ENCODE results near the gene SH2B3.
"Not testable (repeated sequence)": the region's sequence is repeated elsewhere in the genome, so short reads cannot be mapped to it uniquely, and the experiment has no call there.

Gene SH2B3

DNA sequence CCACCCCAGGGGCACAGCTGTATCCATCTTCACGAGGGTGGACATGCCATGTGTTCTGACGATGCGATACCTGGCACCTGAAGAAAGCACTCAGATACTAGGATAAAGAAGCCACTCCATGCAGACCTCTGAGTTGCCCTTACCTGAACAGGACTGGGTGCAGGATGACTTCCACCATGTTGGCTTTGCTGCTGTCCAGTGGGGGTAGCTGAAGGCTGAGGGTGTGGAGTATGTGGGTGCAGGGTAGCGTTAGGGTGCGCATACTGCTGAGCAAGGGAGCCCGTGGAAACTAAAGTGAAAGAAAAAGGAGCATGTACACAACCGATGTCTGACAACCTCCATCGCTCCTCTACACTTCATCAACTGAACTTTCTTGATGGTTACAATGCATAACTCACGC, 51.3 kb downstream of the SH2B3 start:
- no peak for DNase-seq

- no peak for DNase-seq
Observed at GRCh38 chr12:111457577-111457976, 51.9 kb downstream of the SH2B3 start.

GRCh38 chr12:111458546-111459172, 52.9 kb downstream of the SH2B3 start:
- DNase-seq, result no peak

- not testable (repeated sequence) for DNase-seq
Observed at GRCh38 chr12:111460111-111460510, 54.4 kb downstream of the SH2B3 start.

GRCh38 chr12:111462210-111462769, 56.6 kb downstream of the SH2B3 start:
- DNase-seq, result no peak

GRCh38 chr12:111467092-111467856, 61.6 kb downstream of the SH2B3 start:
- no peak for DNase-seq

- no peak for DNase-seq
Observed at GRCh38 chr12:111467857-111468241, 62.1 kb downstream of the SH2B3 start.

- DNase-seq, result no peak
Observed at GRCh38 chr12:111469401-111469800, 63.7 kb downstream of the SH2B3 start.

GRCh38 chr12:111471236-111471635, 65.5 kb downstream of the SH2B3 start:
- no peak for DNase-seq

GRCh38 chr12:111482462-111482861, 76.7 kb downstream of the SH2B3 start:
- no peak for DNase-seq

DNA sequence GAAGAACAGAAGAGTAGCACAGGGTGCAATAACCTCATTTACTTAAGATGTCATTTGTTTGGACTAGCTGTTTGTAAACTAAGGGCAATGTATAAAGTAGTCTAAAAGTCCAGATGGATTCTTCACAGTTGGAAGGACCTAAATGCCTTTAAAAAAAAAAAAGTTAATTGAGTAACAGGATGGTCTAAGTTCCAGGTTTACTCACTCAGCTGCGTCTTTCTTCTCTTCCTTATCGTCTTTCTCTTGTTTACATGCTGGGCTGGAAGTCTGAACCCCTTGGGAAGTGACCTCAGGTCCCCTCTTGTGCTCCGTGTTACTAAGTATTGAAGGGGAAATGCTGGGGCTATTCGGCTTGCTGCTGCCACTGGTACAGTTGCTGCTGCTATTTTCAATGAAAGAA, 82.5 kb downstream of the SH2B3 start:
- no peak for DNase-seq

- DNase-seq, result no peak
Observed at GRCh38 chr12:111488798-111489197, 83.1 kb downstream of the SH2B3 start.

GRCh38 chr12:111492979-111493378, 87.3 kb downstream of the SH2B3 start:
- not testable (repeated sequence) for DNase-seq

DNA sequence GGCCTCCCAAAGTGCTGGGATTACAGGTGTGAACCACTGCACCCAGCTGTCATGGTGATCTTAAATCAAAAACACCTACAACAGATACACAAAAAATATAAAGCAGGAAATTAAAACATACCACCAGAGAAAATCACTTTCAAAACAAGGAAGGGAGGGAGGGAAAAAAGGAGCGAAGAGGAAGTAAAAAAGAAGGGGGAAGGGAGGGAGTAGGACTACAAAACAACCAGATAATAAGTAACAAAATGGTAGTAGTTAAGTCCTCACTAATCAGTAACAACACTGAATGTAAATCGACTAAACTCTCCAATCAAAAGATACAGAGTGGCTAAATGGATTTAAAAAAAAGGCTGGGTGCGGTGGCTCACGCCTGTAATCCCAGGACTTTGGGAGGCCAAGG, 89.0 kb downstream of the SH2B3 start:
- DNase-seq, result no peak

Measured in hypothalamus (tissue), 51 donors.